ENCODE data around the gene PDGFRB. TPM values are rescaled to one million over a fixed set of nuclear protein-coding genes. Genes with fewer than 3 reads are reported as not detected.

Gene PDGFRB
- total RNA-seq, 1 experiment from 2014 or later: 0.66 TPM

- no peak overlapping the region for H2AFZ ChIP-seq (ENCODE audit: low read length)
- no peak overlapping the region for H3K4me2 ChIP-seq (ENCODE audit: low read length)
- H3K4me1 ChIP-seq (ENCODE audit: insufficient read depth, low read length): no peaks in the 10 kb centered on the region
- H3K4me3 ChIP-seq (ENCODE audit: low read length): no peak overlapping the region
- intact Hi-C loops (cut with micrococcal nuclease): no loop called here
- no peaks in the 10 kb centered on the region for H3K9me2 ChIP-seq (replicated peaks; ENCODE audit: low read length)
- H3K27ac ChIP-seq (ENCODE audit: low read length): no peak overlapping the region
- ATAC-seq (no peak), DNase-seq (no peak)
- no TSS peak for BruUV-seq (replicated peaks)
- H4K20me1 ChIP-seq (ENCODE audit: low read length): no peaks in the 10 kb centered on the region
- H3F3A ChIP-seq (ENCODE audit: low read length, unreplicated experiment): no peaks in the 10 kb centered on the region
- CTCF ChIA-PET: interaction anchor here (0.5 kb wide), 1 partner anchor 987 kb away, joined by 3 read pairs; no protein-coding TSS in a partner anchor
- POLR2A ChIA-PET (ENCODE audit: unreplicated experiment): no interaction called here
- H3K27me3 ChIP-seq (ENCODE audit: low read length): no peaks in the 10 kb centered on the region
- H3K79me2 ChIP-seq (ENCODE audit: low read length): no peaks in the 10 kb centered on the region
- no peak overlapping the region for H3K9ac ChIP-seq (ENCODE audit: low read length)
- H3K36me3 ChIP-seq (ENCODE audit: low read depth, low read length): no peaks in the 10 kb centered on the region
- H3K9me3 ChIP-seq (ENCODE audit: low read length): no peaks in the 10 kb centered on the region
- no peak for TF ChIP-seq EZH2 (IDR thresholded peaks at IDR 0.05; ENCODE audit: low read length, unreplicated experiment)
- no peak for TF ChIP-seq CTCF (conservative IDR thresholded peaks at IDR 0.05; ENCODE audit: low read depth, low read length)
- TF ChIP-seq EZH2phosphoT487 (IDR thresholded peaks at IDR 0.05; ENCODE audit: borderline replicate concordance, low read length): no peak
Observed at GRCh38 chr5:150121448-150122157, 34.0 kb downstream of the PDGFRB start.

GRCh38 chr5:150120617-150121447 lies 34.8 kb downstream of the PDGFRB start:
- H3K27me3 ChIP-seq (ENCODE audit: low read length): no peaks in the 10 kb centered on the region
- H2AFZ ChIP-seq (ENCODE audit: low read length): no peak overlapping the region
- H3K79me2 ChIP-seq (ENCODE audit: low read length): no peaks in the 10 kb centered on the region
- POLR2A ChIA-PET (ENCODE audit: unreplicated experiment): no interaction called here
- no peaks in the 10 kb centered on the region for H3F3A ChIP-seq (ENCODE audit: low read length, unreplicated experiment)
- TF ChIP-seq EZH2 (IDR thresholded peaks at IDR 0.05; ENCODE audit: low read length, unreplicated experiment) (no peak), CTCF (conservative IDR thresholded peaks at IDR 0.05; ENCODE audit: low read depth, low read length) (no peak), EZH2phosphoT487 (IDR thresholded peaks at IDR 0.05; ENCODE audit: borderline replicate concordance, low read length) (no peak)
- no peaks in the 10 kb centered on the region for H4K20me1 ChIP-seq (ENCODE audit: low read length)
- H3K9me2 ChIP-seq (replicated peaks; ENCODE audit: low read length): no peaks in the 10 kb centered on the region
- H3K9me3 ChIP-seq (ENCODE audit: low read length): no peaks in the 10 kb centered on the region
- CTCF ChIA-PET: interaction anchor here (0.6 kb wide), 1 partner anchor 148 kb away, joined by 3 read pairs; no protein-coding TSS in a partner anchor
- H3K36me3 ChIP-seq (ENCODE audit: low read depth, low read length): no peaks in the 10 kb centered on the region
- H3K4me3 ChIP-seq (ENCODE audit: low read length): no peak overlapping the region
- intact Hi-C loops (cut with micrococcal nuclease): no loop called here
- no peaks in the 10 kb centered on the region for H3K4me1 ChIP-seq (ENCODE audit: insufficient read depth, low read length)
- no peak for ATAC-seq
- no peak for DNase-seq
- BruUV-seq (replicated peaks): no TSS peak
- no peak overlapping the region for H3K9ac ChIP-seq (ENCODE audit: low read length)
- H3K27ac ChIP-seq (ENCODE audit: low read length): no peak overlapping the region
- H3K4me2 ChIP-seq (ENCODE audit: low read length): no peak overlapping the region
